SK-N-SH (cell line): ENCODE results near the gene SMYD3.

Experiments
- FOXM1 ChIP-seq: IDR thresholded peaks from 2 replicates; pipeline ENCODE4 v1.4.0; 2012; ENCODE audit warnings: low read depth, mild to moderate bottlenecking
- NFIC ChIP-seq: IDR thresholded peaks from 2 replicates; pipeline ENCODE4 v1.4.0; 2012; ENCODE audit warnings: borderline replicate concordance
- POLR2AphosphoS5 ChIP-seq: IDR thresholded peaks from 2 replicates; pipeline ENCODE4 v1.6.1; 2012; ENCODE audit warnings: low read depth, low read length
- RAD21 ChIP-seq: IDR thresholded peaks from 2 replicates; pipeline ENCODE4 v1.6.1; 2012; ENCODE audit warnings: mild to moderate bottlenecking, low read length
- TF ChIP-seq, protein P1 (sequence below): fragments of 200-600 bp; sonication (generic); IDR thresholded peaks from 2 replicates; pipeline ENCODE4 v1.6.1; 2017; ENCODE audit warnings: antibody characterized with exemption, mild to moderate bottlenecking, moderate library complexity

DNA sequence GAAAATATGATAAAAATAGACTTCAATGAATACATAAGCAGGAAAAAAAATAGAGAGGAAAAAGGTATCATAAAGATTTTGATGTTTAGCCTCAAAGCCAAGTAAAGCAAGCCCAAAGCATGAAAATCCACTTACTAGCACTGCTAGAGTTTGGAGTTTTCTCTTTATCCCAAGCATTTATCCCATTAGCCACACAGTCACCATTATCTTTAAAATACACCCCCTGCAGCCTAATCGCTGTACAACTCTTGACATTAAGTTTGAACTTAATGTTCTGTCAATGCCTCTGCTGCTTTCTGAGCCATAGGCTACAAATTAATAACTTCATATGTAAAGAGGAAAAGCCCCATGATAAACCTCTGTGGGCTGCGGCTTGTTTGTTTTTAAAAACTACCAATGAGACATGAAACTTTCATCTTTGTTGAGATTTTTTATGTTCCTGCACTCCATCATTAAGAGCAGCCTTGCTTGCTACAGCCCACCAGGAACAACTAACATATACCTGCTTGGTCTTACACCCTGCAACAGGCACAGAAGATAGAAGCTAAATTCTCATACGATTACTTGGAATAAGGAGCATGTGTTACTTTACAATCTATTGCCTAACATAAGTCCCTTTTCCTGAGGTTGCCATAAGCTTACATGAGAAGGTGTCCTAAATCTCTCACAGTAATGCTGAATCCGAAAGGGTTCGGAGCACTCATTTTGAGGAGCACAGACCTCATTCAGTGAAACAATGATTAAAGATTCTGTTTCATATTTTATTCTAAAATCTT, 202.4 kb downstream of the SMYD3 start:
- no peak for TF ChIP-seq NFIC
- no peak for TF ChIP-seq FOXM1
- TF ChIP-seq RAD21, result no peak
- TF ChIP-seq, protein P1, sequence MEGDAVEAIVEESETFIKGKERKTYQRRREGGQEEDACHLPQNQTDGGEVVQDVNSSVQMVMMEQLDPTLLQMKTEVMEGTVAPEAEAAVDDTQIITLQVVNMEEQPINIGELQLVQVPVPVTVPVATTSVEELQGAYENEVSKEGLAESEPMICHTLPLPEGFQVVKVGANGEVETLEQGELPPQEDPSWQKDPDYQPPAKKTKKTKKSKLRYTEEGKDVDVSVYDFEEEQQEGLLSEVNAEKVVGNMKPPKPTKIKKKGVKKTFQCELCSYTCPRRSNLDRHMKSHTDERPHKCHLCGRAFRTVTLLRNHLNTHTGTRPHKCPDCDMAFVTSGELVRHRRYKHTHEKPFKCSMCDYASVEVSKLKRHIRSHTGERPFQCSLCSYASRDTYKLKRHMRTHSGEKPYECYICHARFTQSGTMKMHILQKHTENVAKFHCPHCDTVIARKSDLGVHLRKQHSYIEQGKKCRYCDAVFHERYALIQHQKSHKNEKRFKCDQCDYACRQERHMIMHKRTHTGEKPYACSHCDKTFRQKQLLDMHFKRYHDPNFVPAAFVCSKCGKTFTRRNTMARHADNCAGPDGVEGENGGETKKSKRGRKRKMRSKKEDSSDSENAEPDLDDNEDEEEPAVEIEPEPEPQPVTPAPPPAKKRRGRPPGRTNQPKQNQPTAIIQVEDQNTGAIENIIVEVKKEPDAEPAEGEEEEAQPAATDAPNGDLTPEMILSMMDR, result no peak
- no peak for TF ChIP-seq POLR2AphosphoS5
